IMR-90 (cell line): ENCODE results near the gene KCNJ1. TPM values are rescaled to one million over a fixed set of nuclear protein-coding genes. Genes with fewer than 3 reads are reported as not detected.

Source experiments
- ATAC-seq: fragments of 200-7000 bp; cut with Tn5 transposase; 2 replicates; pipeline ENCODE4 v1.9.1; 2020; ENCODE audit warnings: low read depth, mild to moderate bottlenecking, moderate library complexity
- BruUV-seq: library from RNA; stranded (reverse); fragments of 400-500 nt; replicated peaks from 2 replicates; lab custom pipeline; 2021; lab: Mats Ljungman, UMichigan
- CTCF ChIA-PET: fragments of 300-600 bp; formaldehyde crosslinking; extraction: SDS; loops from one replicate; lab custom pipeline; 2021; ENCODE audit warnings: antibody characterized with exemption; lab: Yijun Ruan, JAX
- POLR2A ChIA-PET: fragments of 300-600 bp; sonication (Branson Sonifier 250); formaldehyde crosslinking; loops from one replicate; lab custom pipeline; 2022; ENCODE audit warnings: antibody characterized with exemption; ENCODE audit not compliant: unreplicated experiment; lab: Charles Lee
- DNase-seq: peaks from one replicate; pipeline ENCODE4 v3.0.0; 2013
- H2AFZ ChIP-seq: replicated peaks from 2 replicates; pipeline ENCODE3; 2013; ENCODE audit warnings: low read length, mild to moderate bottlenecking; ENCODE audit not compliant: poor library complexity
- H2AK5ac ChIP-seq: 2 replicates; pipeline ENCODE4 v1.6.1; 2013; ENCODE audit warnings: low read depth, low read length, inconsistent platforms
- H2AK9ac ChIP-seq: replicated peaks from 2 replicates; pipeline ENCODE3; 2013; ENCODE audit warnings: mild to moderate bottlenecking, low read depth, low read length, moderate library complexity; ENCODE audit not compliant: poor library complexity
- H2BK120ac ChIP-seq: 2 replicates; pipeline ENCODE4 v1.6.1; 2013; ENCODE audit warnings: low read depth, low read length, inconsistent platforms
- H2BK15ac ChIP-seq: 3 replicates; pipeline ENCODE4 v1.6.1; 2013; ENCODE audit warnings: low read depth, low read length, inconsistent platforms
- H2BK20ac ChIP-seq: 2 replicates; pipeline ENCODE4 v1.6.1; 2013; ENCODE audit warnings: low read depth, mild to moderate bottlenecking, inconsistent platforms, low read length, moderate library complexity
- H2BK5ac ChIP-seq: 2 replicates; pipeline ENCODE4 v1.6.1; 2013; ENCODE audit warnings: mild to moderate bottlenecking, low read depth, low read length, inconsistent platforms; ENCODE audit not compliant: poor library complexity, severe bottlenecking
- H3K14ac ChIP-seq: replicated peaks from 2 replicates; pipeline ENCODE4 v1.6.1; 2013; ENCODE audit warnings: low read depth, low read length, inconsistent platforms
- H3K18ac ChIP-seq: 2 replicates; pipeline ENCODE4 v1.6.1; 2013; ENCODE audit warnings: low read depth, low read length, control low read depth
- H3K23ac ChIP-seq: 2 replicates; pipeline ENCODE4 v1.6.1; 2013; ENCODE audit warnings: low read depth, low read length, inconsistent platforms
- H3K27ac ChIP-seq: 2 replicates; pipeline ENCODE4 v1.5.1; 2013; ENCODE audit warnings: mild to moderate bottlenecking, control low read depth, low read length; ENCODE audit not compliant: insufficient read depth
- H3K27me3 ChIP-seq: 2 replicates; pipeline ENCODE4 v1.6.1; 2013; ENCODE audit warnings: low read length; ENCODE audit not compliant: control insufficient read depth, insufficient read depth
- H3K36me3 ChIP-seq: 2 replicates; pipeline ENCODE4 v1.6.1; 2013; ENCODE audit warnings: low read length, mixed read lengths; ENCODE audit not compliant: control insufficient read depth, insufficient read depth
- H3K4ac ChIP-seq: 2 replicates; pipeline ENCODE4 v1.6.1; 2013; ENCODE audit warnings: low read depth, low read length, inconsistent platforms
- H3K4me1 ChIP-seq: 2 replicates; pipeline ENCODE4 v1.6.1; 2013; ENCODE audit warnings: low read length, mixed read lengths; ENCODE audit not compliant: control insufficient read depth, insufficient read depth
- H3K4me2 ChIP-seq: 2 replicates; pipeline ENCODE4 v1.6.1; 2013; ENCODE audit warnings: low read depth, mild to moderate bottlenecking, control low read depth, low read length, moderate library complexity
- H3K4me3 ChIP-seq: 2 replicates; pipeline ENCODE4 v1.5.1; 2013; ENCODE audit warnings: low read depth, mild to moderate bottlenecking, control low read depth, low read length, moderate library complexity; ENCODE audit not compliant: insufficient read depth
- H3K56ac ChIP-seq: 2 replicates; pipeline ENCODE4 v1.6.1; 2013; ENCODE audit warnings: low read length, inconsistent platforms; ENCODE audit not compliant: insufficient read depth; ENCODE audit errors: extremely low read depth
- H3K79me1 ChIP-seq, 2 experiments: 2 replicates each; pipeline ENCODE4 v1.6.1; 2013; ENCODE audit warnings: low read length in 2 of 2, inconsistent platforms in 1 of 2, low read depth in 1 of 2
- H3K9ac ChIP-seq: 2 replicates; pipeline ENCODE4 v1.6.1; 2013; ENCODE audit warnings: low read depth, low read length, control low read depth
- H3K9me1 ChIP-seq: 2 replicates; pipeline ENCODE4 v1.6.1; 2013; ENCODE audit warnings: low read length, inconsistent platforms; ENCODE audit not compliant: insufficient read depth
- H3K9me3 ChIP-seq: 2 replicates; pipeline ENCODE4 v1.6.1; 2013; ENCODE audit warnings: low read length; ENCODE audit not compliant: control insufficient read depth, insufficient read depth
- H4K20me1 ChIP-seq: 2 replicates; pipeline ENCODE4 v1.6.1; 2013; ENCODE audit warnings: low read length, inconsistent platforms; ENCODE audit not compliant: insufficient read depth
- H4K5ac ChIP-seq: 2 replicates; pipeline ENCODE4 v1.6.1; 2013; ENCODE audit warnings: mild to moderate bottlenecking, low read depth, low read length, control low read depth
- H4K8ac ChIP-seq, 2 experiments: 2 replicates each; pipeline ENCODE4 v1.6.1; 2013; ENCODE audit warnings: low read depth in 2 of 2, low read length in 2 of 2, control low read depth in 1 of 2, inconsistent platforms in 1 of 2
- H4K91ac ChIP-seq: 2 replicates; pipeline ENCODE4 v1.6.1; 2013; ENCODE audit warnings: low read depth, low read length, inconsistent platforms; ENCODE audit not compliant: insufficient read depth
- BHLHE40 ChIP-seq: fragments of 150-350 bp; IDR thresholded peaks from 2 replicates; pipeline ENCODE4 v1.6.1; 2016; ENCODE audit warnings: mild to moderate bottlenecking, low read depth, low read length
- CEBPB ChIP-seq: IDR thresholded peaks from 2 replicates; pipeline ENCODE4 v1.6.1; 2012; ENCODE audit warnings: low read depth, low read length, improper control_type of control experiment
- CHD1 ChIP-seq: IDR thresholded peaks from 2 replicates; pipeline ENCODE4 v1.6.1; 2012; ENCODE audit warnings: low read depth, low read length, improper control_type of control experiment
- CTCF ChIP-seq: conservative IDR thresholded peaks from 2 replicates; pipeline ENCODE4 v1.5.1; 2012; ENCODE audit warnings: mild to moderate bottlenecking, low read depth, low read length, improper control_type of control experiment
- ELK1 ChIP-seq: fragments of 150-350 bp; IDR thresholded peaks from 2 replicates; pipeline ENCODE4 v1.6.1; 2016; ENCODE audit warnings: low read depth, mild to moderate bottlenecking, low read length, moderate library complexity, borderline replicate concordance
- FOS ChIP-seq: fragments of 150-350 bp; IDR thresholded peaks from 2 replicates; pipeline ENCODE4 v1.6.1; 2016; ENCODE audit warnings: low read depth, low read length
- MAFK ChIP-seq: IDR thresholded peaks from 2 replicates; pipeline ENCODE4 v1.6.1; 2012; ENCODE audit warnings: low read depth, low read length, improper control_type of control experiment
- MAZ ChIP-seq: IDR thresholded peaks from 2 replicates; pipeline ENCODE4 v1.6.1; 2012; ENCODE audit warnings: low read depth, mild to moderate bottlenecking, low read length, improper control_type of control experiment, moderate library complexity, borderline replicate concordance
- MXI1 ChIP-seq: IDR thresholded peaks from 2 replicates; pipeline ENCODE4 v1.6.1; 2012; ENCODE audit warnings: low read depth, mild to moderate bottlenecking, low read length, moderate library complexity, borderline replicate concordance
- NFE2L2 ChIP-seq: fragments of 150-350 bp; IDR thresholded peaks from 2 replicates; pipeline ENCODE4 v1.6.1; 2016; ENCODE audit warnings: low read depth, mild to moderate bottlenecking, low read length
- POLR2A ChIP-seq: IDR thresholded peaks from 2 replicates; pipeline ENCODE4 v1.6.1; 2012; ENCODE audit warnings: mild to moderate bottlenecking, low read depth, low read length
- RAD21 ChIP-seq: IDR thresholded peaks from 2 replicates; pipeline ENCODE4 v1.6.1; 2012; ENCODE audit warnings: low read length, improper control_type of control experiment
- RCOR1 ChIP-seq: IDR thresholded peaks from 2 replicates; pipeline ENCODE4 v1.6.1; 2012; ENCODE audit warnings: mild to moderate bottlenecking, low read length, improper control_type of control experiment; ENCODE audit not compliant: insufficient replicate concordance
- RFX5 ChIP-seq: IDR thresholded peaks from 2 replicates; pipeline ENCODE4 v1.8.0; 2012; ENCODE audit warnings: low read depth, mild to moderate bottlenecking, low read length, moderate library complexity
- SMC3 ChIP-seq: fragments of 150-350 bp; IDR thresholded peaks from 2 replicates; pipeline ENCODE4 v1.6.1; 2016; ENCODE audit warnings: low read depth, mild to moderate bottlenecking, antibody characterized with exemption, low read length, moderate library complexity
- USF2 ChIP-seq: fragments of 150-350 bp; IDR thresholded peaks from 2 replicates; pipeline ENCODE4 v1.6.1; 2017; ENCODE audit warnings: mild to moderate bottlenecking, antibody characterized with exemption, low read length, low read depth
- WGBS, 2 experiments: methylation state at CpG; one replicate each; pipeline versions ENCODE4 v1.1.5 to v1.1.7; 2013; ENCODE audit warnings: missing lambda C conversion rate in 2 of 2; ENCODE audit not compliant: insufficient read length in 1 of 2; ENCODE audit errors: extremely low coverage in 2 of 2; 5-methylcytosine and 5-hydroxymethylcytosine counted together
- dilution Hi-C: fragments of 300-500 bp; cut with HindIII; formaldehyde crosslinking; loops from one replicate; pipeline ENCODE4 v1.14.3; 2018; ENCODE audit warnings: low sequenced_read_pairs; ENCODE audit not compliant: unreplicated experiment
- in situ Hi-C: fragments of 300-500 bp; cut with MboI; formaldehyde crosslinking; loops from 3 replicates; pipeline ENCODE4 v1.14.3; 2019; ENCODE audit warnings: low sequenced_read_pairs, inconsistent platforms, mixed read lengths
- intact Hi-C: fragments of 100-400 bp; cut with micrococcal nuclease; formaldehyde crosslinking; loops from 2 replicates; pipeline ENCODE4 v1.10.0; 2022
- polyA plus RNA-seq, 3 experiments: library from polyadenylated mRNA; depleted of rRNA; stranded (reverse); fragments of >200 nt; gene quantifications; 2 replicates each; pipeline ENCODE4 v1.2.3, GENCODE V29; 2012; ENCODE audit warnings: low replicate concordance in 1 of 3
- total RNA-seq: library from RNA; depleted of rRNA; stranded (reverse); fragments of >200 nt; gene quantifications from 2 replicates; pipeline ENCODE4 v1.2.3, GENCODE V29; 2012

Gene KCNJ1
- total and polyA plus RNA-seq, 2 of the 4 experiments (the other 2 are of a cell fraction), result not detected

GRCh38 chr11:128890216-128890542 lies 23.1 kb upstream of the KCNJ1 start:
- in situ Hi-C loops (no loop called here), intact Hi-C loops (no loop called here), dilution Hi-C loops (no loop called here)
- ChIA-PET CTCF (interaction anchor here (0.8 to 3.5 kb wide), 2 partner anchors 17 to 66 kb away, joined by 3 to 18 read pairs; no protein-coding TSS in a partner anchor), POLR2A (no interaction called here)
- Histone ChIP-seq H3K9me1 (no peaks in the 10 kb centered on the region), H4K20me1 (no peaks in the 10 kb centered on the region), H2BK20ac (no peak overlapping the region), H2AFZ (peak overlapping the region; percentile 82), H2BK5ac (no peak overlapping the region), H4K91ac (no peak overlapping the region), H3K79me1 (no peaks in the 10 kb centered on the region), H3K14ac (no peak overlapping the region), H3K23ac (no peak overlapping the region; the same call in 1 of the 2 replicates), H3K36me3 (no peaks in the 10 kb centered on the region), H3K18ac (no peak overlapping the region), H3K4ac (no peak overlapping the region), H3K9ac (no peak overlapping the region), H3K27ac (no peak overlapping the region), H3K4me3 (peak overlapping the region; percentile 35), H3K56ac (no peak overlapping the region), H4K8ac (no peak overlapping the region), H2AK5ac (no peak overlapping the region), H3K9me3 (no peaks in the 10 kb centered on the region), H2AK9ac (peak overlapping the region; percentile 29), H3K4me2 (peak overlapping the region; percentile 78), H4K5ac (no peak overlapping the region), H2BK120ac (no peak overlapping the region), H2BK15ac (no peak overlapping the region), H3K27me3 (peaks cover 63% of the 10 kb centered on the region), H3K4me1 (0 out of 2 replicates have a peak, but pooled peaks cover 1% of the 10 kb centered on the region)
- no peak for TF ChIP-seq NFE2L2
- no peak for TF ChIP-seq CHD1
- no peak for TF ChIP-seq RFX5
- TF ChIP-seq RCOR1, result no peak
- no peak for TF ChIP-seq MAFK
- no peak for TF ChIP-seq MXI1
- no peak for TF ChIP-seq USF2
- no peak for TF ChIP-seq FOS
- TF ChIP-seq POLR2A, result no peak
- no peak for TF ChIP-seq SMC3
- no peak for TF ChIP-seq CTCF
- no peak for TF ChIP-seq RAD21
- TF ChIP-seq MAZ, result no peak
- TF ChIP-seq ELK1, result no peak
- no peak for TF ChIP-seq BHLHE40
- no peak for TF ChIP-seq CEBPB
- no peak for DNase-seq
- ATAC-seq, result no peak
- BruUV-seq, result no TSS peak
- WGBS, 2 experiments, result 10% methylated on average over 2 of the region's 9 CpGs; no CpG with 5 or more reads in 1 of the 2 experiments
